Tibial nerve (tissue), 4 donors: ENCODE data around the gene MINK1. TPM values are rescaled to one million over a fixed set of nuclear protein-coding genes. Genes with fewer than 3 reads are reported as not detected.

Experiments used
- DNase-seq, 2 donors: peaks; one replicate each; pipeline ENCODE4 v3.0.0-alpha.2; 2019; ENCODE audit warnings: low spot score in 2 of 2
- H3K27ac ChIP-seq, 4 donors: fragments of 200-600 bp; sonication (generic) in 3 of 4; one replicate each; pipeline ENCODE4 v1.5.1; 2017 to 2019; ENCODE audit warnings: mild to moderate bottlenecking in 1 of 4
- H3K27me3 ChIP-seq, 2 donors: fragments of 200-600 bp; sonication (generic) in 1 of 2; one replicate each; pipeline versions ENCODE4 v1.5.1 to v1.6.0; 2017 to 2019
- H3K36me3 ChIP-seq, 3 donors: fragments of 200-600 bp; sonication (generic); one replicate each; pipeline ENCODE4 v1.5.1; 2018 to 2019
- H3K4me1 ChIP-seq, 4 donors: fragments of 200-600 bp; sonication (generic) in 3 of 4; one replicate each; pipeline ENCODE4 v1.5.1; 2017 to 2019
- H3K4me3 ChIP-seq, 4 donors: fragments of 200-600 bp; sonication (generic) in 3 of 4; one replicate each; pipeline ENCODE4 v1.5.1; 2017 to 2019; ENCODE audit warnings: mild to moderate bottlenecking in 1 of 4, moderate library complexity in 1 of 4
- H3K9me3 ChIP-seq, 4 donors: fragments of 200-600 bp; sonication (generic) in 3 of 4; one replicate each; pipeline ENCODE4 v1.5.1; 2017 to 2019
- CTCF ChIP-seq, 5 experiments: fragments of 200-600 bp in 3 of 5; fragments of 450-650 bp in 2 of 5; sonication (generic) in 3 of 5; IDR thresholded peaks; one replicate each; pipeline ENCODE4 v1.5.1; 2016 to 2019; ENCODE audit warnings: antibody characterized with exemption in 5 of 5, mild to moderate bottlenecking in 3 of 5, moderate library complexity in 2 of 5
- EP300 ChIP-seq, 2 donors: sonication (generic); formaldehyde crosslinking; IDR thresholded peaks; one replicate each; pipeline ENCODE4 v1.6.1; 2017; ENCODE audit warnings: antibody characterized with exemption in 2 of 2, mild to moderate bottlenecking in 1 of 2
- POLR2A ChIP-seq, 2 donors: fragments of 450-650 bp; IDR thresholded peaks; one replicate each; pipeline ENCODE4 v1.6.1; 2017; ENCODE audit warnings: antibody characterized with exemption in 2 of 2, mild to moderate bottlenecking in 2 of 2, moderate library complexity in 2 of 2
- WGBS, 2 donors: methylation state at CpG; one replicate each; pipeline ENCODE4 v1.1.5; 2018; 5-methylcytosine and 5-hydroxymethylcytosine counted together
- total RNA-seq, 4 donors: library from RNA; depleted of rRNA; stranded (reverse); fragments of >200 nt; gene quantifications; one replicate each; pipeline ENCODE4 v1.1.0, GENCODE V29; 2016

MINK1 gene
- total RNA-seq, 4 donors from 2014 or later: 57.1 to 94.3 (median 85.7) TPM

DNA sequence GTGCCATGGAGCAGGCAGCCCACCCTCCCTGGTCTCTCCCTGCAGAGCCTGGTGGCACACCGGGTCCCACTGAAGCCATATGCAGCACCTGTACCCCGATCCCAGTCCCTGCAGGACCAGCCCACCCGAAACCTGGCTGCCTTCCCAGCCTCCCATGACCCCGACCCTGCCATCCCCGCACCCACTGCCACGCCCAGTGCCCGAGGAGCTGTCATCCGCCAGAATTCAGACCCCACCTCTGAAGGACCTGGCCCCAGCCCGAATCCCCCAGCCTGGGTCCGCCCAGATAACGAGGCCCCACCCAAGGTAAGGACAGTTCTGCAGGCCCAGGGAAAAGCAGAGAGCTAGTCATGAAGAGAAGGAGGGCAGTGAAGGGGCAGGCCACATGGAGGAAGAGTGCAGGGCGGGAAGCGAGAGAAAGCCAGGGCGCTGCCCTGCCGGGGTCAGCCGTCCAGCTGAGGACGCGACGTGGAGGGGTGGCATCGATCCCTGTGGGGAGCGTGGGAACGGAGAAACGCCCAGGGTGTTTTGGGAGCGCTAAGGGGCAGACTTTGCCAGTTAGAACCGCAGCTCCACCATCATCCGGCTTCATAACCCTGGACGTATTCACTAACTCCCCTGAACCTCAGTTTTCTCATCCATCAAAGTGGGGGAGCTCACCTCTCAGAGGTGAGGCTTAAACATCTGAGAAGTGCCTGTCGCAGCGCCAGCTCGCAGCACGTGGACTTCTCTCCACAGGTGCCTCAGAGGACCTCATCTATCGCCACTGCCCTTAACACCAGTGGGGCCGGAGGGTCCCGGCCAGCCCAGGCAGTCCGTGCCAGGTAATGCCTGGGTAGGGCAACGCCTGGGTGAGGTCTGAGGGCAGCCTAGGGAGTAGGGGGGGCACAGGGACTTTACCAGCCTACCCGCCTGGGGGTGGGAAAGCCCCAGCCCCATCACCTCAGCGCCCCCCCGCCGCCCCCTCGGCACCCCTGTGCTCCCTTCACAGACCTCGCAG lies 58.6 kb downstream of the MINK1 start:
- no peak for DNase-seq
- Histone ChIP-seq H3K27ac (no peak overlapping the region), H3K4me3 (no peak overlapping the region), H3K4me1 (no peaks in the 10 kb centered on the region), H3K9me3 (no peaks in the 10 kb centered on the region), H3K27me3 (no peaks in the 10 kb centered on the region), H3K36me3 (peaks cover 10 to 98% (median 41%) of the 10 kb centered on the region in 3 donors)
- WGBS, 2 donors: 91 to 92% methylated on average over 42 of the region's 42 CpGs
- TF ChIP-seq POLR2A (IDR thresholded peaks at IDR 0.05): no peak
- no peak for TF ChIP-seq EP300 (IDR thresholded peaks at IDR 0.05)
- TF ChIP-seq CTCF (IDR thresholded peaks at IDR 0.05): no peak

- 75 to 80% methylated on average over 14 to 19 of the region's 23 CpGs for WGBS, 2 donors
- Histone ChIP-seq H3K9me3 (no peaks in the 10 kb centered on the region), H3K27me3 (no peaks in the 10 kb centered on the region), H3K27ac (no peak overlapping the region), H3K4me1 (no peaks in the 10 kb centered on the region), H3K36me3 (peaks cover 6 to 98% (median 33%) of the 10 kb centered on the region in 3 donors), H3K4me3 (no peak overlapping the region)
- no peak for TF ChIP-seq EP300 (IDR thresholded peaks at IDR 0.05)
- TF ChIP-seq POLR2A (IDR thresholded peaks at IDR 0.05): no peak
- TF ChIP-seq CTCF (IDR thresholded peaks at IDR 0.05): no peak
- no peak for DNase-seq
These were observed 59.5 kb downstream of the MINK1 start for GRCh38 chr17:4892499-4893221.

DNA sequence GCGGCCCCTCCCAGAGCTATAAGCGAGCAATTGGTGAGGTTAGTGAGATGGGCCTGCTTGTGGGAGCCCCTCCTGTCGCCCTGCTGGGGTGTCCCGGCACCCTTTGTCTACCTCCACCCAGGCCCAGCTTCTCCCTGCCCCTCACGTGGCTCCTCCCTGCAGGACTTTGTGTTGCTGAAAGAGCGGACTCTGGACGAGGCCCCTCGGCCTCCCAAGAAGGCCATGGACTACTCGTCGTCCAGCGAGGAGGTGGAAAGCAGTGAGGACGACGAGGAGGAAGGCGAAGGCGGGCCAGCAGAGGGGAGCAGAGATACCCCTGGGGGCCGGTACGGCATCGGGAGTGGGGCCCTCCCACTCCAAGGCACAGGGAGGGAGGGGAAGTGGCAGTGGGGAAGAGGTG lies 60.1 kb downstream of the MINK1 start:
- Histone ChIP-seq H3K27me3 (no peaks in the 10 kb centered on the region), H3K36me3 (peaks cover 6 to 93% (median 32%) of the 10 kb centered on the region in 3 donors), H3K27ac (no peak overlapping the region), H3K4me3 (no peak overlapping the region), H3K4me1 (peaks cover 0 to under 1% (median 0%) of the 10 kb centered on the region in 4 donors), H3K9me3 (no peaks in the 10 kb centered on the region)
- WGBS, 2 donors: 79 to 84% methylated on average over 18 of the region's 18 CpGs
- TF ChIP-seq EP300 (IDR thresholded peaks at IDR 0.05) (no peak), CTCF (IDR thresholded peaks at IDR 0.05) (no peak), POLR2A (IDR thresholded peaks at IDR 0.05) (no peak)
- no peak for DNase-seq

DNA sequence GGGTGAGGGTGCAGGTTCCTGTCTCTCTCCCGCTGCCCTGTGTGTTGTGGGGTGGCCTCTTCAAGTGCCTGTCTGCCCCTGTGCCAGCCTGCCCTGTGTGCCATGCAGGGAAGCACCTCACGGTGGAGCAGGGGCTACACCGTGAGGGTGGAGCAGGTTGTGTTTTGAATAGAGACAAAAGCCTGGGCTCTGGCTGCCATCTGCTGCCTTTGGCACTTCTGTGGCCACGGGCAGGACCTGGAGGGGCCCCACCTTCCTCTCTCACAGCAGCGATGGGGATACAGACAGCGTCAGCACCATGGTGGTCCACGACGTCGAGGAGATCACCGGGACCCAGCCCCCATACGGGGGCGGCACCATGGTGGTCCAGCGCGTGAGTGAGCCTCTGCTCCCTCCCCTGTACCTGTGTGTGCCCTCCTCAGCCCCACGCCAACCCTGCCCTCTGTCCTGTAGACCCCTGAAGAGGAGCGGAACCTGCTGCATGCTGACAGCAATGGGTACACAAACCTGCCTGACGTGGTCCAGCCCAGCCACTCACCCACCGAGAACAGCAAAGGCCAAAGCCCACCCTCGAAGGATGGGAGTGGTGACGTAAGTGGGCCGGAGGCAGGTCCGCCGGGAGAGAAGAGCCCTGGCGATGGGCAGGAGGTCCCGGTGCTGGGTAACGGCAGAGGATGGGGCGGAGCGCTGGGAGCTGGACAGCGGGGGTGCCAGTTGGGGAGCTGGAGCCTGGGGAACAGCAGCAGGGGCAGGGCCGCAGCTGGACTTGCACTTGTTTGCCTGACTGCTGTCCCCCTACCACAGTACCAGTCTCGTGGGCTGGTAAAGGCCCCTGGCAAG lies 60.8 kb downstream of the MINK1 start:
- no peak for DNase-seq
- 83% methylated on average over 27 of the region's 31 CpGs for WGBS, 2 donors
- H3K4me3 ChIP-seq: no peak overlapping the region
- H3K27me3 ChIP-seq: peaks cover 0 to 3% of the 10 kb centered on the region in 2 donors
- peaks cover 0 to 7% (median 4%) of the 10 kb centered on the region in 4 donors for H3K4me1 ChIP-seq
- TF ChIP-seq EP300 (IDR thresholded peaks at IDR 0.05) (no peak), POLR2A (IDR thresholded peaks at IDR 0.05) (no peak), CTCF (IDR thresholded peaks at IDR 0.05) (no peak)
- H3K36me3 ChIP-seq: peaks cover 6 to 88% (median 32%) of the 10 kb centered on the region in 3 donors
- no peaks in the 10 kb centered on the region for H3K9me3 ChIP-seq
- H3K27ac ChIP-seq: no peak overlapping the region
